ENCODE measurements around the gene SSBP4.
A peak's percentile ranks its signal among the peaks of the same experiment; 100 is the strongest.

Gene SSBP4

GRCh38 chr19:18444513-18444912, 25.3 kb downstream of the SSBP4 start:
- DNase-seq (ENCODE audit: low read depth in 3 of 3), result no peak

- DNase-seq (ENCODE audit: low read depth in 3 of 3), result no peak
Measured at GRCh38 chr19:18445262-18445948, 26.2 kb downstream of the SSBP4 start.

- DNase-seq (ENCODE audit: low read depth in 3 of 3), result no peak
Measured at GRCh38 chr19:18446145-18446810, 27.1 kb downstream of the SSBP4 start.

GRCh38 chr19:18446811-18447359, 27.7 kb downstream of the SSBP4 start:
- DNase-seq (ENCODE audit: low read depth in 3 of 3), result no peak

GRCh38 chr19:18449552-18449951, 30.4 kb downstream of the SSBP4 start:
- no peak for DNase-seq (ENCODE audit: low read depth in 3 of 3)

GRCh38 chr19:18450021-18450930, 31.1 kb downstream of the SSBP4 start:
- DNase-seq (ENCODE audit: low read depth in 3 of 3), result no peak

GRCh38 chr19:18450931-18451836, 32.0 kb downstream of the SSBP4 start:
- peak; percentile 71 to 81 (median 76) for DNase-seq (ENCODE audit: low read depth in 3 of 3)

GRCh38 chr19:18452386-18452785, 33.2 kb downstream of the SSBP4 start:
- DNase-seq (ENCODE audit: low read depth in 3 of 3), result no peak

- DNase-seq (ENCODE audit: low read depth in 3 of 3), result no peak
Measured at GRCh38 chr19:18453269-18454024, 34.2 kb downstream of the SSBP4 start.

GRCh38 chr19:18456279-18456678, 37.1 kb downstream of the SSBP4 start:
- no peak for DNase-seq (ENCODE audit: low read depth in 3 of 3)

GRCh38 chr19:18456974-18457373, 37.8 kb downstream of the SSBP4 start:
- DNase-seq (ENCODE audit: low read depth in 3 of 3), result no peak

- no peak for DNase-seq (ENCODE audit: low read depth in 3 of 3)
Measured at GRCh38 chr19:18457483-18458331, 38.5 kb downstream of the SSBP4 start.

GRCh38 chr19:18460900-18461299, 41.7 kb downstream of the SSBP4 start:
- DNase-seq (ENCODE audit: low read depth in 3 of 3), result no peak

- DNase-seq (ENCODE audit: low read depth in 3 of 3), result no peak
Measured at GRCh38 chr19:18461471-18461870, 42.3 kb downstream of the SSBP4 start.

GRCh38 chr19:18464646-18465045, 45.4 kb downstream of the SSBP4 start:
- no peak for DNase-seq (ENCODE audit: low read depth in 3 of 3)

- DNase-seq (ENCODE audit: low read depth in 3 of 3), result no peak
Measured at GRCh38 chr19:18465214-18465963, 46.2 kb downstream of the SSBP4 start.

GRCh38 chr19:18465964-18466339, 46.8 kb downstream of the SSBP4 start:
- DNase-seq (ENCODE audit: low read depth in 3 of 3), result no peak

GRCh38 chr19:18466354-18466753, 47.2 kb downstream of the SSBP4 start:
- DNase-seq (ENCODE audit: low read depth in 3 of 3), result no peak

GRCh38 chr19:18467978-18468377, 48.8 kb downstream of the SSBP4 start:
- DNase-seq (ENCODE audit: low read depth in 3 of 3), result no peak

Measured in stimulated activated CD4-positive, alpha-beta T cell treated with anti-CD3 and anti-CD28 coated beads, TNF-alpha, amount 100 ng/mL, for 4 hours (primary cell).